Left lung (tissue), 10 donors: ENCODE results near the gene SIK3. TPM values are rescaled to one million over a fixed set of nuclear protein-coding genes. Genes with fewer than 3 reads are reported as not detected.

Experiments used
- ATAC-seq: fragments of 200-7000 bp; cut with Tn5 transposase; one replicate; pipeline ENCODE4 v1.9.1; 2020; ENCODE audit warnings: moderate library complexity
- DNase-seq, 4 donors: peaks; one replicate each; pipeline ENCODE4 v3.0.0-alpha.2; 2013 to 2020
- H3K27ac ChIP-seq, 2 donors: fragments of 200-600 bp; sonication (generic) in 1 of 2; one replicate each; pipeline versions ENCODE4 v1.5.0 to v1.8.0; 2020 to 2021
- H3K27me3 ChIP-seq, 2 donors: fragments of 200-600 bp; sonication (generic) in 1 of 2; one replicate each; pipeline versions ENCODE4 v1.5.0 to v1.8.0; 2020 to 2021
- H3K36me3 ChIP-seq, 2 donors: fragments of 200-600 bp; sonication (generic) in 1 of 2; one replicate each; pipeline versions ENCODE4 v1.5.0 to v1.8.0; 2020 to 2021
- H3K4me1 ChIP-seq, 2 donors: fragments of 200-600 bp; one replicate each; pipeline ENCODE4 v1.8.0; 2021
- H3K4me3 ChIP-seq, 2 donors: fragments of 200-600 bp; sonication (generic) in 1 of 2; one replicate each; pipeline versions ENCODE4 v1.5.0 to v1.8.0; 2020 to 2021; ENCODE audit warnings: mild to moderate bottlenecking in 1 of 2
- H3K9me3 ChIP-seq, 2 donors: fragments of 200-600 bp; sonication (generic) in 1 of 2; one replicate each; pipeline versions ENCODE4 v1.5.0 to v1.8.0; 2020 to 2021
- CTCF ChIP-seq, 2 donors: fragments of 200-600 bp; sonication (generic) in 1 of 2; IDR thresholded peaks; one replicate each; pipeline versions ENCODE4 v1.5.0 to v1.8.0; 2021; ENCODE audit warnings: antibody characterized with exemption in 2 of 2
- intact Hi-C, 2 donors: fragments of 100-400 bp; cut with DNase I; formaldehyde crosslinking; loops; one replicate each; pipeline versions ENCODE4 v1.11.2 to v1.14.2; 2022
- polyA plus RNA-seq, 6 donors: library from polyadenylated mRNA; unstranded; fragments of 120-200 nt; gene quantifications; one replicate each; pipeline ENCODE4 v1.2.1, GENCODE V29; 2013; ENCODE audit not compliant: insufficient read length in 6 of 6
- total RNA-seq, 2 donors: library from RNA; stranded (reverse); fragmentation: NEBNext Ultra II Directional; extraction: Animal tissue kit (Norgen Biotek cat#: 25700); gene quantifications; one replicate each; pipeline ENCODE4 v1.2.1, GENCODE V29; 2021
- donor health status: DM: no; HTN: yes; CAD: no.
- donor health status: DM: no; HTN: no; CAD: no.

Gene SIK3
- total and polyA plus RNA-seq, 8 donors, result 28.0 to 49.6 (median 35.9) TPM

- no peak for ATAC-seq
- TF ChIP-seq CTCF (IDR thresholded peaks at IDR 0.05), result no peak
- DNase-seq, result no peak
- H3K36me3 ChIP-seq, result no peaks in the 10 kb centered on the region
- no peaks in the 10 kb centered on the region for H3K27me3 ChIP-seq
- intact Hi-C loops, result no loop called here
- no peak overlapping the region for H3K27ac ChIP-seq
- peaks cover 5 to 38% of the 10 kb centered on the region in 2 donors for H3K4me1 ChIP-seq
- H3K9me3 ChIP-seq, result no peaks in the 10 kb centered on the region
- no peak overlapping the region for H3K4me3 ChIP-seq
Measured at GRCh38 chr11:116975661-116976060, 122.6 kb downstream of the SIK3 start.

- intact Hi-C loops, result no loop called here
- Histone ChIP-seq H3K27me3 (no peaks in the 10 kb centered on the region), H3K27ac (peak overlapping the region; percentile 31 to 51), H3K4me1 (peaks cover 5 to 24% of the 10 kb centered on the region in 2 donors), H3K4me3 (no peak overlapping the region), H3K9me3 (no peaks in the 10 kb centered on the region), H3K36me3 (no peaks in the 10 kb centered on the region)
- no peak for DNase-seq
- no peak for TF ChIP-seq CTCF (IDR thresholded peaks at IDR 0.05)
- peak; percentile 73 for ATAC-seq
Measured at GRCh38 chr11:116973270-116973669, 125.0 kb downstream of the SIK3 start.

- Histone ChIP-seq H3K27ac (peak overlapping the region; percentile 31 to 51), H3K9me3 (no peaks in the 10 kb centered on the region), H3K4me3 (no peak overlapping the region), H3K27me3 (no peaks in the 10 kb centered on the region), H3K36me3 (no peaks in the 10 kb centered on the region), H3K4me1 (peaks cover 5 to 24% of the 10 kb centered on the region in 2 donors)
- DNase-seq, result no peak
- no peak for TF ChIP-seq CTCF (IDR thresholded peaks at IDR 0.05)
- peak; percentile 74 for ATAC-seq
- intact Hi-C loops, result no loop called here
Measured at GRCh38 chr11:116972691-116973090, 125.5 kb downstream of the SIK3 start.

GRCh38 chr11:116970485-116971292 is 127.5 kb downstream of the SIK3 start:
- no peak overlapping the region for H3K4me3 ChIP-seq
- H3K27me3 ChIP-seq, result no peaks in the 10 kb centered on the region
- no peaks in the 10 kb centered on the region for H3K9me3 ChIP-seq
- no peak for TF ChIP-seq CTCF (IDR thresholded peaks at IDR 0.05)
- H3K36me3 ChIP-seq, result no peaks in the 10 kb centered on the region
- ATAC-seq (no peak), DNase-seq (no peak)
- peaks cover 0 to 24% of the 10 kb centered on the region in 2 donors for H3K4me1 ChIP-seq
- H3K27ac ChIP-seq, result no peak overlapping the region
- intact Hi-C loops, result no loop called here

- Histone ChIP-seq H3K4me3 (no peak overlapping the region), H3K36me3 (no peaks in the 10 kb centered on the region), H3K9me3 (no peaks in the 10 kb centered on the region), H3K27ac (no peak overlapping the region), H3K27me3 (no peaks in the 10 kb centered on the region), H3K4me1 (peaks cover 0 to 24% of the 10 kb centered on the region in 2 donors)
- intact Hi-C loops, result no loop called here
- ATAC-seq, result no peak
- no peak for DNase-seq
- no peak for TF ChIP-seq CTCF (IDR thresholded peaks at IDR 0.05)
Measured at GRCh38 chr11:116969694-116970093, 128.5 kb downstream of the SIK3 start.
